ENCODE data around the gene LMNA. TPM values are rescaled to one million over a fixed set of nuclear protein-coding genes. Genes with fewer than 3 reads are reported as not detected.

LMNA gene
- total RNA-seq, 4 donors from 2014 or later, result 235 to 412 (median 327) TPM

- Histone ChIP-seq H3K4me3 (replicated peaks in 1 of 3) (no peak overlapping the region), H3K27me3 (no peaks in the 10 kb centered on the region), H3K27ac (peak overlapping the region; percentile 95 to 98 (median 97)), H3K9me3 (no peaks in the 10 kb centered on the region), H3K4me1 (peaks cover 45 to 74% of the 10 kb centered on the region in 2 donors), H3K36me3 (no peaks in the 10 kb centered on the region)
- WGBS, 2 donors, result 53 to 62% methylated on average over 9 of the region's 9 CpGs
- intact Hi-C loops (cut with DNase I), result no loop called here
- TF ChIP-seq POLR2A (IDR thresholded peaks at IDR 0.05) (no peak), CTCF (IDR thresholded peaks at IDR 0.05) (no peak)
- DNase-seq, result no peak
Observed at GRCh38 chr1:156103521-156103947, 11.0 kb upstream of the LMNA start.

- WGBS, 2 donors, result 24 to 29% methylated on average over 15 of the region's 15 CpGs
- Histone ChIP-seq H3K4me1 (peaks cover 45 to 74% of the 10 kb centered on the region in 2 donors), H3K36me3 (no peaks in the 10 kb centered on the region), H3K4me3 (replicated peaks in 1 of 3) (no peak overlapping the region), H3K27me3 (no peaks in the 10 kb centered on the region), H3K9me3 (no peaks in the 10 kb centered on the region), H3K27ac (peak overlapping the region; percentile 95 to 98 (median 97))
- no peak for TF ChIP-seq POLR2A (IDR thresholded peaks at IDR 0.05)
- TF ChIP-seq CTCF (IDR thresholded peaks at IDR 0.05), result no peak
- DNase-seq, result peak; percentile 70 to 72
- intact Hi-C loops (cut with DNase I), result no loop called here
Observed at GRCh38 chr1:156104065-156104810, 10.3 kb upstream of the LMNA start.

DNA sequence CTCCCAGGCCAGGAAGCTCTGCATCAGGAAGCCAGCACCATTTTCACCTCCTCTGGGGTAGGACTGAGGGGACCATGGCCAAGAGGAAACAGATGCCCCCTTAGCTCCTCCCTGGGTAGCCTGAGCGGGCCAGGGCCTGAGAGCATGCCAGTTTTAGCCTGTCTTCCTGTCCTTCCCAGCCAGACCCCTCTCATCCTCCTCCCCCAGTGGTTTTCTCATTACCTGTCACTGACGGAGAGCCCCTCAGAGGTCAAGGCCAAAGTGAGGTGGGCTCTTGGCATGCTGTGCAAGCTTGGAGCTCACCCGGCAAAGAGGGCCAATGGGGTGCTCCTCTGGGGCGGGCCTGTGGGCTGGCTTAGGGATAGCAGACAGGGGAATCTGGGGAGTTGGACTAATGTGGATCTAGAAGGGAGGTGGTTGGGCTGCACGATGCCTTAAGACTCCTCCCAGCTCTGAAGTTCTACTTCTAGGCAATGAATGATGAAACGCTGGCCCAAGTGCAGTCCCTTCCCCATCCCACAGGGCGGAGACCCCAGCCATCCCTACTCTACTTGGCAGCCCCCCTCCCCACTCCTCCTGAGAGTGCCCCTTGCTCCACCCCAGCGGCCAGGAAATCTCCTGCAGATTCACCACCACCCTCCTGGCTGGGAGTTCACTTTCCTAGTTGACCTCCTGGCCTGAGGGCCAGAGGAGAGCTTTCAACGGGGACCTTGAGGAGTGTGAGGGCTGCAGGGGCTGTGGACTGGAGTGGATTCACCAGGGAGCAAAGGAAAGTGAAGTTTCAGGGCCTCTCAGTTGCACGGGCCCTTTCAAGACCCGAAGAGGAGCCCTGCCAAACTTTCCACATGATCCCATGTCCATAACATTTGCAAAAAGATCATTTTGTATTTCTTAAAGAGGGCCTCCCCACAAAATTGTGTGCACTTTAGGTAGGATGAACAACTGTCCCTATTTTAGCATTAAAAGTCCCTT, 9.4 kb upstream of the LMNA start:
- no peaks in the 10 kb centered on the region for H3K27me3 ChIP-seq
- no peak overlapping the region for H3K4me3 ChIP-seq (replicated peaks in 1 of 3)
- H3K9me3 ChIP-seq, result no peaks in the 10 kb centered on the region
- intact Hi-C loops (cut with DNase I), result no loop called here
- TF ChIP-seq CTCF (IDR thresholded peaks at IDR 0.05), result no peak
- no peak for TF ChIP-seq POLR2A (IDR thresholded peaks at IDR 0.05)
- no peak for DNase-seq
- no peaks in the 10 kb centered on the region for H3K36me3 ChIP-seq
- 46 to 51% methylated on average over 9 of the region's 11 CpGs for WGBS, 2 donors
- peak overlapping the region; percentile 95 to 98 (median 97) for H3K27ac ChIP-seq
- peaks cover 45 to 70% of the 10 kb centered on the region in 2 donors for H3K4me1 ChIP-seq

- H3K4me1 ChIP-seq, result peaks cover 41 to 71% of the 10 kb centered on the region in 2 donors
- intact Hi-C loops (cut with DNase I), result no loop called here
- no peaks in the 10 kb centered on the region for H3K36me3 ChIP-seq
- peak overlapping the region; percentile 95 to 98 (median 97) for H3K27ac ChIP-seq
- peak overlapping the region in 1 of 3 donors; percentile 25 for H3K4me3 ChIP-seq (replicated peaks in 1 of 3)
- H3K27me3 ChIP-seq, result no peaks in the 10 kb centered on the region
- 39 to 42% methylated on average over 9 of the region's 14 CpGs for WGBS, 2 donors
- H3K9me3 ChIP-seq, result no peaks in the 10 kb centered on the region
- TF ChIP-seq CTCF (IDR thresholded peaks at IDR 0.05), result no peak
- no peak for TF ChIP-seq POLR2A (IDR thresholded peaks at IDR 0.05)
- DNase-seq, result peak; percentile 44 to 51
Observed at GRCh38 chr1:156106624-156107488, 7.7 kb upstream of the LMNA start.
